Posterior cingulate gyrus (tissue), 11 donors: ENCODE results near the gene TTC23.

ENCODE experiments used
- DNase-seq, 10 donors: peaks; one replicate each; pipeline versions ENCODE4 v3.0.0 to v3.0.0-alpha.2; 2020 to 2021; ENCODE audit warnings: mixed read lengths in 3 of 10
- intact Hi-C: fragments of 100-400 bp; cut with DNase I; formaldehyde crosslinking; loops from one replicate; pipeline ENCODE4 v1.15.1; 2023

The TTC23 gene

GRCh38 chr15:99143655-99144610 lies 105.4 kb downstream of the TTC23 start:
- peak in 2 of 10 donors; percentile 24 to 52 for DNase-seq
- intact Hi-C loops: no loop called here

GRCh38 chr15:99143242-99143641 lies 106.1 kb downstream of the TTC23 start:
- no peak for DNase-seq
- intact Hi-C loops: no loop called here

- intact Hi-C loops: no loop called here
- DNase-seq: no peak
Observed at GRCh38 chr15:99142562-99142961, 106.8 kb downstream of the TTC23 start.

- no peak for DNase-seq
- intact Hi-C loops: no loop called here
Observed at GRCh38 chr15:99141943-99142342, 107.4 kb downstream of the TTC23 start.

DNA sequence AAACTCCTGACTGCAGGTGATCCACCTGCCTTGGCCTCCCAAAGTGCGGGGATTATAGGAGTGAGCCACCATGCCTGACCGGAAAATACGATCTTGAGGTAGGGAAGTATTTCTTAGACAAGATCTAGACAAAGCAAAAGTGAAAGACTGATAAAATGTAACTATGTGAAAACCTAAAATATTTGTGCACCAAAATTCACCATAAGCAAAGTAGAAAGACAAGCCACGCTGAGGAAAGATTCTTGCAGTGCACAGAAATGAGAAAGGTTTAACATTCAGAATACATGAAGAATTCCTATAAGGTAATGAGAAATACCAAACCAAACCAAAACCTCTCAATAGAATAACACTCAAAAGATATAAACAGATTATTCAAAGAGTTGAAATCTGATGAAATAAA lies 108.8 kb downstream of the TTC23 start:
- intact Hi-C loops: no loop called here
- no peak for DNase-seq

- no peak for DNase-seq
- intact Hi-C loops: no loop called here
Observed at GRCh38 chr15:99139276-99139675, 110.1 kb downstream of the TTC23 start.

DNA sequence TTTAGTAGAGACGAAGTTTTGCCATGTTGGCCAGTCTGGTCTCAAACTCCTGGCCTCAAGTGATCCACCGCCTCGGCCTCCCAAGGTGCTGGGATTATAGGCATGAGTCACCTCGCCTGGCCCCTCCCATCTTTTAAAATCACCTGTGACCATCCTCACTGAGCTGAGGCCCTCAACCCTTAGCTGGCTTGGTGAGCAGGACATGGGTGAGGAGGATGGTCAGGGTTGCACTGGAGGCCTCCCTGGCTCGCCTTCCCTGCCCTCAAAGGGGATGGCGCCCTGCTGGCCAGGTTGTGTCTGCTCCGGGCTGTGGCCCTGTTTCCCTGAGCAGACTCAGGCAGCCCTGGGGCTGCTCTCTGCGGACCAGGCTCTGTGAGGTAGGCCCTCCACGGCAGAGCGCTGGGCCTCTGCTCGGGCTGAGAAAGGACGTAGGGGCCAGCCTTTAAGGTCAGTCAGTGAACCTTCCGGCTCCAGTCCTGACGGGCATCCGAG lies 110.8 kb downstream of the TTC23 start:
- intact Hi-C loops: no loop called here

DNA sequence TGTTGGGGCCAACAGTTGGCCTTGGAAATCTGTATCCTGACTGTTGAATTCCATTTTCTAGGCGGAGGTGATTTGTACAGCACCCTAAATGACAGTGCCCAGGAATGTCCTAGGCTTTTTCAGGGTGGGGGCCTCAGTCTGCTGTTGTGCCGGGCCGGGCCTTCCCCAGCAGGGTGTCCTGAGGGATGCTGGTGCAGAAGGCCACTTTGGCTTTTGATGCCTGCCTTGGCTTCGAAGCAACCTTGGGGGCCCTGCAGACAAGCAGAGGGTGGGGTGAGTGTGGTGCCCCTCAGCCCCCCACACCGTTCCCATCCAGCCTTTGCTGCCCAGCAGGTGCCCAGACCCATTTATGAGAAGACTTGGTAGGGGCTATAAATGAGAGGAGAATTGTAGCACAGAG lies 111.5 kb downstream of the TTC23 start:
- intact Hi-C loops: no loop called here
- DNase-seq: peak in 2 of 10 donors; percentile 66 to 70

More for the DNA sequence above, 110.8 kb downstream of the TTC23 start:
- peak in 1 of 10 donors; percentile 75 for DNase-seq

DNA sequence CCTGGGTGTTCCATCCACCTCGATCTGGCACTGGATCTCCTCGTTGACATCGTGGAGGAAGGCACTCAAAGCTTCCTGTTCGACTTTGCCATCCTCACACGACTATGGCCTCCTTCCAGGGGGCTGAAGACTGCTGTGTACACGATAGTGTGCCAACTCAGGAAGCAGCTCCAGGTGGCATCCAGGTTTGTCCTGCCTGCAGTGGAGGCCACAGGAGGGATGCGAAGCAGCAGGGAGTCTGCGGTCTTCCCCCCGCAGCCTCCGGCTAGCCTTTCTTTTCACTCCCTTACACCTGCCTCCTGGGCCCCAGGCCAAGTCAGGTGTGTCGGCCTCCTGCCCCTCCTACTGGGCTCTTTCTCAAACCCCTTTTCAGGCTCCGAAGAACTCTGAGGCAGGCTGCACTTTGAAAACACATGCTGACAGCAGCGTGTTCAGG lies 112.3 kb downstream of the TTC23 start:
- peak in 1 of 10 donors; percentile 79 for DNase-seq
- intact Hi-C loops: no loop called here

DNA sequence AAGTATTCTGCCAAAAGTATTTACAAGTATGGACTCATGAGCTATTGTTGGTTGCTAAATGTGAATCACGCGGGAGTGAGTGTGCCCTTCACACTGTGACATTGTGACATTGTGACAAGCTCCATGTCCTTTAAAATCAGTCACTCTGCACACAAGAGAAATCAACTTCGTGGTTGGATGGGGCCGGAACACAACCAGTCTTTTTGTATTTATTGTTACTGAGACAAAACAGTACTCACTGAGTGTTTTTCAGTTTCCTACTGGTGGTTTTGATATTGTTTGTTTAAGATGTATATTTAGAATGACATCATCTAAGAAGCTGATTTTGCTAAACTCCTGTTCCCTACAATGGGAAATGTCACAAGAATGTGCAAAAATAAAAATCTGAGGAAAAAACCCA lies 114.2 kb downstream of the TTC23 start:
- intact Hi-C loops: no loop called here

DNA sequence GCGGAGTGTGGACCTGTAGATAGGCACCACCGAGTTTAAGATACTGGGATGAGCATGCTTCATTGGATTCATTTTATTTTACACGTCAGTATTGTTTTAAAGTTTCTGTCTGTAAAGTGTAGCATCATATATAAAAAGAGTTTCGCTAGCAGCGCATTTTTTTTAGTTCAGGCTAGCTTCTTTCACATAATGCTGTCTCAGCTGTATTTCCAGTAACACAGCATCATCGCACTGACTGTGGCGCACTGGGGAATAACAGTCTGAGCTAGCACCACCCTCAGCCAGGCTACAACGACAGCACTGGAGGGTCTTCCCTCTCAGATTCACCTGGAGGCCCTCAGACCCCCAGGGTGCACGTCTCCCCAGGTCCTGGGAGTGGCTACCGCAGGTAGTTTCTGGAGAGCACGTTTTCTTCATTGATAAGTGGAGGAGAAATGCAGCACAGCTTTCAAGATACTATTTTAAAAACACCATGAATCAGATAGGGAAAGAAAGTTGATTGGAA lies 115.0 kb downstream of the TTC23 start:
- intact Hi-C loops: no loop called here

More for the DNA sequence above, 114.2 kb downstream of the TTC23 start:
- DNase-seq: no peak

GRCh38 chr15:99132634-99133287 lies 116.6 kb downstream of the TTC23 start:
- DNase-seq: peak in 1 of 10 donors; percentile 33
- intact Hi-C loops: no loop called here

More for the DNA sequence above, 115.0 kb downstream of the TTC23 start:
- DNase-seq: peak in 1 of 10 donors; percentile 75

GRCh38 chr15:99132122-99132521 lies 117.3 kb downstream of the TTC23 start:
- intact Hi-C loops: no loop called here

DNA sequence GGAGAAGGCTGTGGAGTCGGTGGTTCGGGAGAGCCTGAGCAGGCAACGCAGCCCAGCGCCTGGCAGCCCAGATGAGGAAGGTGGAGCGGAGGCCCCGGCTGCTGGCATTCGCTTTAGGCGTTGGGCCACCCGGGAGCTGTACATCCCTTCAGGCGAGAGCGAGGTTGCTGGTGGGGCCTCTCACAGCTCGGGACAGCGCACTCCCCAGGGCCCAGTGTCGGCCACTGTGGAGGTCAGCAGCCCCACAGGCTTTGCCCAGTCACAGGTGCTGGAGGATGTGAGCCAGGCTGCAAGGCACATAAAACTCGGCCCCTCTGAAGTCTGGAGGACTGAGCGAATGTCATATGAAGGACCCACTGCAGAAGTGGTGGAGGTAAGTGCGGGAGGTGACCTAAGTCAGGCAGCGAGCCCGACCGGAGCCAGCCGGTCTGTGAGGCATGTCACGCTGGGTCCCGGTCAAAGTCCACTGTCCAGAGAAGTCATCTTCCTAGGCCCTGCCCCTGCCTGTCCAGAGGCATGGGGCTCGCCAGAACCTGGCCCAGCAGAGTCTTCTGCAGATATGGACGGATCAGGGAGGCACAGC lies 117.8 kb downstream of the TTC23 start:
- DNase-seq: peak in 1 of 10 donors; percentile 82
- intact Hi-C loops: no loop called here

More at GRCh38 chr15:99132122-99132521, 117.3 kb downstream of the TTC23 start:
- DNase-seq: no peak

DNA sequence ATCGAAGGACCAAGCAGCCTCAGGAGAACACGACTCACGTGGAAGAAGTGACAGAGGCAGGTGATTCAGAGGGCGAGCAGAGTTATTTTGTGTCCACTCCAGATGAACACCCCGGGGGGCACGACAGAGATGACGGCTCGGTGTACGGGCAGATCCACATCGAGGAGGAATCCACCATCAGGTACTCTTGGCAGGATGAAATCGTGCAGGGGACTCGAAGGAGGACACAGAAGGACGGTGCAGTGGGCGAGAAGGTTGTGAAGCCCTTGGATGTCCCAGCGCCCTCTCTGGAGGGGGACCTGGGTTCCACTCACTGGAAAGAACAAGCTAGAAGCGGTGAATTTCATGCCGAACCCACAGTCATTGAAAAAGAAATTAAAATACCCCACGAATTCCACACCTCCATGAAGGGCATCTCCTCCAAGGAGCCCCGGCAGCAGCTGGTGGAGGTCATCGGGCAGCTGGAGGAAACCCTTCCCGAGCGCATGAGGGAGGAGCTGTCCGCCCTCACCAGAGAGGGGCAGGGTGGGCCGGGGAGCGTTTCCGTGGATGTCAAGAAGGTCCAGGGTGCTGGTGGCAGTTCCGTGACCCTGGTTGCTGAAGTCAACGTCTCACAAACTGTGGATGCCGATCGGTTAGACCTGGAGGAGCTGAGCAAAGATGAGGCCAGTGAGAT lies 118.5 kb downstream of the TTC23 start:
- DNase-seq: no peak
- intact Hi-C loops: no loop called here

- intact Hi-C loops: no loop called here
- DNase-seq: no peak
Observed at GRCh38 chr15:99130314-99130713, 119.1 kb downstream of the TTC23 start.

- intact Hi-C loops: no loop called here
- DNase-seq: no peak
Observed at GRCh38 chr15:99129644-99130043, 119.7 kb downstream of the TTC23 start.

- intact Hi-C loops: no loop called here
Observed at GRCh38 chr15:99128411-99128810, 121.0 kb downstream of the TTC23 start.

DNA sequence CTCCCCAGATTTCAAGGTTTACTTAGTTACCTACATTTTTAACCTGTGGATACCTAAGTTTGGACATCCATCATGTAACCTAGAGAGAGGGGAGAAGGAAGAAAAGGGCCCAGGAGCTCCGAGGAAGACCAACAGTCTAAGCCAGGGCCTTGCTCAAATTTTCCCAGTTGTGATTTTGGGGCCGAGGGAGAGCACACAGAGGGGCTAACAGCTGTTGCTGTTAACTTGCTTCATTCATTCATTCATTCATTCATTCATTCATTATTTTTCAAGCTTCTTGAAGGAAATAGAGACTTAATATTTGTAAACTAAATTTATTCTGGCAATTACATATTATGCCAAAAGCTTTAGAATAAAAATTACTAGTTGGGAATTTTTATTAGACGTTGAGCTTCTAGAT lies 121.6 kb downstream of the TTC23 start:
- intact Hi-C loops: no loop called here
- no peak for DNase-seq

More at GRCh38 chr15:99128411-99128810, 121.0 kb downstream of the TTC23 start:
- DNase-seq: peak in 1 of 10 donors; percentile 42

DNA sequence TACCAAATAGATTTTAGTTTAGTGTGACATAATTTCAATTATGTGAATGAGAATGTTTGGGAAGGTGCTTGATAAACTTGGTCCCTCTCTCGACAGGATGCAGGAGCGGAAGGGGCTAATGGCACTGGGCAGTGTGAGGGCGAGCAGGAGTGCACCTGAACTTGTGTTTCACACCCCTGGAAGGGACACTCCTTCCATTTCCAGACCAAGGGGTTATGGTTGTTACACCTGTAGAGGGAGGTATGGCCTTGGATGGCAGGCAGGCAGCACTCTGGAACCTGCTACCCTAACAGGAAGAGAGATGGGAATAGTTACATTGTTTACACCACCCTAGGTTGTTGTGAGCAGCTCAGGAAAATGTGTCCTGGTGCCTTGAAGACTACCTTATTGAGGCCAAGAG lies 122.5 kb downstream of the TTC23 start:
- DNase-seq: no peak
- intact Hi-C loops: no loop called here
